Measurements from ENCODE around the gene CPPED1.

The CPPED1 gene

GRCh38 chr16:12629271-12629670 lies 174.4 kb downstream of the CPPED1 start:
- DNase-seq: no peak

- DNase-seq: no peak
Measured at GRCh38 chr16:12628536-12628935, 175.2 kb downstream of the CPPED1 start.

GRCh38 chr16:12627394-12627793 lies 176.3 kb downstream of the CPPED1 start:
- no peak for DNase-seq

GRCh38 chr16:12626411-12626810 lies 177.3 kb downstream of the CPPED1 start:
- DNase-seq: no peak

GRCh38 chr16:12625716-12626115 lies 178.0 kb downstream of the CPPED1 start:
- no peak for DNase-seq

GRCh38 chr16:12625068-12625467 lies 178.6 kb downstream of the CPPED1 start:
- DNase-seq: no peak

- no peak for DNase-seq
Measured at GRCh38 chr16:12620150-12620549, 183.5 kb downstream of the CPPED1 start.

- no peak for DNase-seq
Measured at GRCh38 chr16:12618515-12618914, 185.2 kb downstream of the CPPED1 start.

GRCh38 chr16:12617401-12617819 lies 186.3 kb downstream of the CPPED1 start:
- no peak for DNase-seq

- no peak for DNase-seq
Measured at GRCh38 chr16:12614662-12615278, 188.9 kb downstream of the CPPED1 start.

- no peak for DNase-seq
Measured at GRCh38 chr16:12613992-12614661, 189.6 kb downstream of the CPPED1 start.

- no peak for DNase-seq
Measured at GRCh38 chr16:12613131-12613991, 190.3 kb downstream of the CPPED1 start.

GRCh38 chr16:12612598-12613101 lies 191.0 kb downstream of the CPPED1 start:
- DNase-seq: no peak

- no peak for DNase-seq
Measured at GRCh38 chr16:12611916-12612597, 191.6 kb downstream of the CPPED1 start.

GRCh38 chr16:12611006-12611477 lies 192.6 kb downstream of the CPPED1 start:
- no peak for DNase-seq

- DNase-seq: no peak
Measured at GRCh38 chr16:12609937-12610699, 193.6 kb downstream of the CPPED1 start.
